Heart left ventricle (tissue), 16 donors: Measurements from ENCODE around the gene C10orf120. TPM values are rescaled to one million over a fixed set of nuclear protein-coding genes. Genes with fewer than 3 reads are reported as not detected.

ENCODE experiments used
- ATAC-seq, 4 donors: fragments of 200-7000 bp; cut with Tn5 transposase; one replicate each; pipeline ENCODE4 v1.9.1; 2020 to 2022; ENCODE audit warnings: moderate library complexity in 4 of 4, mild to moderate bottlenecking in 3 of 4, moderate number of reproducible peaks in 1 of 4
- DNase-seq, 5 donors: peaks; one replicate each; pipeline ENCODE4 v3.0.0-alpha.2; 2020
- H3K27ac ChIP-seq, 12 donors: fragments of 200-600 bp; sonication (generic) in 4 of 12; one replicate each; pipeline versions ENCODE4 v1.5.0 to v1.8.0; 2016 to 2022; ENCODE audit warnings: mild to moderate bottlenecking in 2 of 12
- H3K27me3 ChIP-seq, 9 donors: fragments of 200-600 bp; sonication (generic) in 2 of 9; one replicate each; pipeline versions ENCODE4 v1.5.1 to v1.8.0; 2016 to 2022; ENCODE audit warnings: mild to moderate bottlenecking in 3 of 9
- H3K36me3 ChIP-seq, 9 donors: fragments of 200-600 bp; sonication (generic) in 2 of 9; one replicate each; pipeline versions ENCODE4 v1.5.0 to v1.8.0; 2018 to 2022; ENCODE audit warnings: mild to moderate bottlenecking in 2 of 9
- H3K4me1 ChIP-seq, 12 donors: fragments of 200-600 bp; sonication (generic) in 4 of 12; one replicate each; pipeline versions ENCODE4 v1.5.0 to v1.8.0; 2016 to 2022; ENCODE audit warnings: mild to moderate bottlenecking in 3 of 12
- H3K4me3 ChIP-seq, 12 donors: fragments of 200-600 bp; sonication (generic) in 4 of 12; one replicate each; pipeline versions ENCODE4 v1.5.0 to v1.8.0; 2017 to 2022; ENCODE audit warnings: mild to moderate bottlenecking in 9 of 12, moderate library complexity in 4 of 12
- H3K9me3 ChIP-seq, 12 donors: fragments of 200-600 bp; sonication (generic) in 4 of 12; one replicate each; pipeline versions ENCODE4 v1.5.0 to v1.8.0; 2016 to 2022; ENCODE audit warnings: mild to moderate bottlenecking in 1 of 12
- CTCF ChIP-seq, 12 donors: fragments of 200-600 bp; sonication (generic) in 4 of 12; IDR thresholded peaks; one replicate each; pipeline versions ENCODE4 v1.5.0 to v1.8.0; 2018 to 2022; ENCODE audit warnings: antibody characterized with exemption in 12 of 12, mild to moderate bottlenecking in 5 of 12
- POLR2A ChIP-seq, 2 donors: fragments of 450-650 bp; IDR thresholded peaks; one replicate each; pipeline ENCODE4 v1.6.1; 2017; ENCODE audit warnings: antibody characterized with exemption in 2 of 2, mild to moderate bottlenecking in 2 of 2, moderate library complexity in 2 of 2
- WGBS, 4 donors: extraction: QIAGEN DNeasy Blood & Tissue Kit in 2 of 4; methylation state at CpG; one replicate each; pipeline versions ENCODE4 v1.1.5 to v1.1.7; 2013 to 2018; 5-methylcytosine and 5-hydroxymethylcytosine counted together
- intact Hi-C, 10 donors: fragments of 100-400 bp; cut with DNase I; formaldehyde crosslinking; loops; one replicate each; pipeline versions ENCODE4 v1.11.1 to v1.14.2; 2022
- polyA plus RNA-seq, 2 donors: library from polyadenylated mRNA; stranded (reverse); fragments of 200-250 nt; gene quantifications; one replicate each; pipeline ENCODE4 v1.2.3, GENCODE V29; 2013
- total RNA-seq, 9 donors: library from RNA; depleted of rRNA in 2 of 9; stranded (reverse); fragments of >200 nt in 2 of 9; fragmentation: NEBNext Ultra II Directional in 3 of 9; extraction: Animal tissue kit (Norgen Biotek cat#: 25700) in 3 of 9; gene quantifications; one replicate each; pipeline versions ENCODE4 v1.1.0 to v1.2.4, GENCODE V29; 2016 to 2023
- donor health status: ischemic (EF 13 %, LVEDD 7.1; RV severe dilation, severe dysfunction).
- donor health status: healthy with polysubstance abuse.
- donor health status: DM: no; HTN: yes; CAD: no.
- donor health status: DM: no; HTN: no; CAD: no.
- donor health status: ischemic (EF 25% LVEDD 6.9; RV normal size, moderate dysfunction).
- donor health status: ischemic (EF 25% LVEDD 5.7; RV mildly dilated, moderate dysfunction).
- donor health status: healthy.
- donor health status: DM: yes; HTN: yes; CAD: no.
- donor health status: ischemic (EF 35%, LVEDD 5.7; RV mildly dilated, moderate dysfunction).
- donor health status: nonischemic (EF 11% LVEDD 7.7; RV severe dilation, severe dysfunction).
- donor health status: DM: yes; HTN: yes; CAD: no.
- donor health status: PGD.
- donor health status: ischemic (EF 29% LVEDD 5.4; RV normal size, mild dysfunction).
- donor health status: nonischemic (EF 23%, LVEDD 6.1; RV moderate dilation, normal function).

Gene C10orf120
- total and polyA plus RNA-seq, 11 donors, result not detected

- ATAC-seq (no peak), DNase-seq (no peak)
- no peaks in the 10 kb centered on the region for H3K9me3 ChIP-seq
- no peak overlapping the region for H3K27ac ChIP-seq
- WGBS, 4 donors, result 84 to 90% (median 88%) methylated on average over 8 to 9 of the region's 9 CpGs
- peaks cover 0 to 5% (median 0%) of the 10 kb centered on the region in 9 donors for H3K27me3 ChIP-seq
- TF ChIP-seq CTCF (IDR thresholded peaks at IDR 0.05) (no peak), POLR2A (IDR thresholded peaks at IDR 0.05) (no peak)
- H3K36me3 ChIP-seq, result no peaks in the 10 kb centered on the region
- no peaks in the 10 kb centered on the region for H3K4me1 ChIP-seq
- no peak overlapping the region for H3K4me3 ChIP-seq
- intact Hi-C loops, result no loop called here
These were observed 43.9 kb downstream of the C10orf120 start for GRCh38 chr10:122655524-122656307.

- intact Hi-C loops, result no loop called here
- H3K9me3 ChIP-seq, result no peaks in the 10 kb centered on the region
- H3K27me3 ChIP-seq, result peaks cover 0 to 5% (median 0%) of the 10 kb centered on the region in 9 donors
- H3K36me3 ChIP-seq, result no peaks in the 10 kb centered on the region
- H3K4me1 ChIP-seq, result peaks cover 0 to 4% (median 0%) of the 10 kb centered on the region in 12 donors
- H3K27ac ChIP-seq, result no peak overlapping the region
- TF ChIP-seq CTCF (IDR thresholded peaks at IDR 0.05) (no peak), POLR2A (IDR thresholded peaks at IDR 0.05) (no peak)
- 71 to 92% (median 82%) methylated on average over 2 of the region's 2 CpGs for WGBS, 4 donors
- ATAC-seq, result no peak
- no peak for DNase-seq
- H3K4me3 ChIP-seq, result no peak overlapping the region
These were observed 49.3 kb downstream of the C10orf120 start for GRCh38 chr10:122650331-122650730.

GRCh38 chr10:122649903-122650302 is 49.7 kb downstream of the C10orf120 start:
- intact Hi-C loops, result loop anchor here in 5 of 10 donors (2.0 to 10.0 kb wide), 4 partner anchors 52 to 905 kb away; no protein-coding TSS in a partner anchor
- no peak for ATAC-seq

More at GRCh38 chr10:122649903-122650302, 49.7 kb downstream of the C10orf120 start:
- Histone ChIP-seq H3K36me3 (no peaks in the 10 kb centered on the region), H3K4me1 (peaks cover 0 to 4% (median 0%) of the 10 kb centered on the region in 12 donors), H3K27me3 (peaks cover 0 to 5% (median 0%) of the 10 kb centered on the region in 9 donors), H3K27ac (no peak overlapping the region), H3K9me3 (no peaks in the 10 kb centered on the region), H3K4me3 (no peak overlapping the region)
- no peak for TF ChIP-seq CTCF (IDR thresholded peaks at IDR 0.05)
- no peak for TF ChIP-seq POLR2A (IDR thresholded peaks at IDR 0.05)
- DNase-seq, result no peak
- WGBS, 4 donors, result 76 to 83% (median 79%) methylated on average over 5 of the region's 5 CpGs
